Activated T-helper 9 cell treated with anti-CD3 and anti-CD28 coated beads, Interleukin-2, amount 50 U/mL, for 16 hours (primary cell): Measurements from ENCODE around the gene NSUN4.
"Not testable (repeated sequence)": the region's sequence is repeated elsewhere in the genome, so short reads cannot be mapped to it uniquely, and the experiment has no call there.

Experiments
- DNase-seq: peaks from one replicate; pipeline ENCODE4 v3.0.0-alpha.2; 2020; ENCODE audit warnings: low read depth

NSUN4 gene

DNA sequence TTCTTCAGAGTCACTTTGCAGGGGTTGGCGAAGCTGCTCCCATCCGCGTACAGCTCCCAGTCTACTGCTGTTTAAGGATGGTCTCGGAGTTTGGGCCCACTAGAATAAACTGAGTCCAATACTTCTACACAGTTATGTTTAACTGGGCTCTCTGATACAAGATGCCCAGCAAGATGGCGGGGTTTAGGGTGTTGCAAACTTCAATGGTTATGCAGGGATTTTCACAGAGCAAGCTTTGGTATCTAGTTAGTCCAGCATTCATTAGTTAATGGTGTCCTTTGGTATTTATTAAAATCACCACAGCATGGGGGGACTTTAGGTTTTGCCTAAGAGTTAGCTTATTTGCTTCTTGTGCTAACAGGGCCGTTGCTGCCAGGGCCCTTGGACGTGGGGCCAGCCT lies 12.4 kb upstream of the NSUN4 start:
- DNase-seq = not testable (repeated sequence)

DNA sequence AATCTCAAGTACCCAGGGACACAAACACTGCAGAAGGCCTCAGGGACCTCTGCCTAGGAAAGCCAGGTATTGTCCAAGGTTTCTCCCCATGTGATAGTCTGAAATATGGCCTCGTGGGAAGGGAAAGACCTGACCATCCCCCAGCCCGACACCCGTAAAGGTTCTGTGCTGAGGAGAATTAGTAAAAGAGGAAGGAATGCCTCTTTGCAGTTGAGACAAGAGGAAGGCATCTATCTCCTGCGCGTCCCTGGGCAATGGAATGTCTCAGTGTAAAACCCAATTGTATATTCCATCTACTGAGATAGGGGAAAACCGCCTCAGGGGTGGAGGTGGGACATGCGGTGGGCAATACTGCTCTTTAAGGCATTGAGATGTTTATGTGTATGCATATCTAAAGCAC lies 10.8 kb upstream of the NSUN4 start:
- DNase-seq = not testable (repeated sequence)

DNA sequence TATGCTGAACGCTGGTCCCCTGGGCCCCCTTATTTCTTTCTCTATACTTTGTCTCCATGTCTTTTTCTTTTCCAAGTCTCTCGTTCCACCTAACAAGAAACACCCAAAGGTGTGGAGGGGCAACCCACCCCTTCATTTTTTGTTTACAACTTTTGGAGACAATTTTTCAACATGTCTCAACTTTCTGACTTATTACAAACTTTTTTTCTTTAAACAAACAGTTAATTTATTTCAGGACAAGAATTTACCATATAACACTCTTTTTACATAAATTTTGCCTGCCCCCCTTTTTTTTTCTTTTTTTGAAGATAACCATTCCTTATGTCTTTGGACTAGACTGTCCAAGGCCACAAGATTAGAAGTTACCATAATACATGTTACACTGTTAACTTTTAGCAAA lies 10.2 kb upstream of the NSUN4 start:
- not testable (repeated sequence) for DNase-seq

DNA sequence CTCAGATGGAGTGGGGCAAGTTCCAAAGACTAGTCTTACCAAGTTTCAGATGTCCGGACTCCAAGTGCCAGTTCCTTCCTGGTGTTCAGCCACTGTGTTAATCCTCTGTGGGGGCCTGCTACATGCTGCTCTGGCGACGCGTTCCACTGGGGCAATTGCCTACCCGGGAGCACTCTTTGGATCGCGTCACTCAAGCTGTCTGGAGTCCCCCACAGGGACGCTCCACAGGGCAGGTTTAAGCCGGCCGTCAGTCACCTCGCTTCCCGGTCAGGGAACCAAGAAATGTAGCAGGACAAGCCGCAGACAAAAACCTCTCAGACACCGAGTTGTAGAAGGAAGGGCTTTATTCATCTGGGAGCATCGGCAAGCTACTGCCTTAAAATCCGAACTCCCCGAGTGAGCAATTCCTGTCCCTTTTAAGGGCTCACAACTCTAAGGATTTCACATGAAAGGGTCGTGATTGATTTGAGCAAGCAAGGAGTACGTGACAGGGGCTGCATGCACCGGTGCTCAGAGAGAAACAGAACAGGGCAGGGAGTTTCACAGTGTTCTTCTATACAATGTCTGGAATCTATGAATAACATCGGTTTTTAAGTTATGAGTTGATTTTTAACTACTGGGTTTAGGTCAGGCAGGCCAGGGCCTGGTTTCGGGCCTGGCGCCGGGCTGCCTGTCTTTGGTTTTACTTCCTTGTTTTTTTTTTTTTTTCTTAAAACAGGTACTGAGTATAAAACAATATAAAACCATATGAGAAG lies 8.6 kb upstream of the NSUN4 start:
- not testable (repeated sequence) for DNase-seq

DNA sequence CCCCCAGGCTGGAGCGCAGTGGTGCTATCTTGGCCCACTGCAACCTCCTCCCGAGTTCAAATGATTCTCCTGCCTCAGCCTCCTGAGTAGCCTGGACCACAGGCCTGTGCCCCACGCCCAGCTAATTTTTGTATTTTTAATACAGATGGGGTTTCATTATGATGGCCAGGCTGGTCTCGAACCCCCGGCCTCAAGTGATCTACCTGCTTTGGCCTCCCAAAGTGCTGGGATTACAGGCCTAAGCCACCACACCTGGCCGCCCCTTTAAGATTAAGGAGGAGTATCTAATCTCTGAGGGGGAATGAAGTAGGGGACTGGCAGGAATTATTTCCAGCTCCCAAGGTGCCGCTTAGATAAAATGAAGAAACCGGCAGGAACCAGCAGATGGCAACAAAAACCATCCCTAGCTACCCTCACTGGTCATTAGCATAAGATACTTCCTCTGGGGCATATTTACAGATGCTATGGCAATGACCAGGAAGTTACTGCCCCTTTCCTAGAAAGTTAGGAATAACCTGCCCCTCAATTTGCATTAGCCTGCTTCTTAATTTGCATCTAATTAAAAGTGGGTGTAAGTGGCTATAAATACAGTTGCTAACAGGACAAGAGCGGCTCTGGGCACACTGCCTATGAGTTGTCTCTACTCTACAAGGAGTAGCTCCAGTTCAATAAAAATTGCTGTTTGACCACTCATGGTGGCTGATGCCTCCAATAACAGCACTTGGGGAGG lies 7.1 kb upstream of the NSUN4 start:
- DNase-seq = no peak

DNA sequence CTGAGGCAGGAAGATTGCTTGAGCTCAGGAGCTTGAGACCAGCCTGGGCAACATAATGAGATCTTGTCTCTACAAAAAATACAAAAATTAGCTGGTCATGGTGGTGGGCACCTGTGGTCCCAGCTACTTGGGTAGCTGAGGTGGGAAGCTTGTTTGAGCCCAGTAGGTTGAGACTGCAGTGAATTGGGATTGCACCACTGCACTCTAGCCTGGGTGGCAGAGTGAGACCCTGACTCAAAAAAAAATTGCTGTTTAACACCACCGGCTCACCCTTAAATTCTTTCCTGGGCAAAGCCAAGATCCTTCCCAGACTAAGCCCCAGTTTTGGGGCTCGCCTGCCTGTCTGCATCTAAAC lies 6.6 kb upstream of the NSUN4 start:
- DNase-seq = no peak

DNA sequence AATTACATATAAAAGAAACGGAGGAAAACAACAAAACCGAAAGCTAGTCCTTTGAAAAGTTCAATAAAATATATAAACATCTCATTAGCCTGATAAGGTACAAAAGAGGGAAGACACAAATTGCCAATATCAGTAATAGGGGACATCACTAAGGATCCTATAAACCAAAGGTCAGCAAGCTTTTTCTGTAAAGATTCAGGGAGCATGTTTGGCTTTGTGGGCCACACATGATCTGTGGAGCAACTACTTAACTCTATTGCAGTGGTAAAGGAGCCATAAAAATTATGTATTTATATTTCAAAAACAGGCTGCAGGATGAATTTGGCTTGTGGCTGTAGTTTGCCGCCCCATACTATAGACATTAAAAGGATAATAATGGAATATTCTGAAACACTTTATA lies 5.5 kb upstream of the NSUN4 start:
- no peak for DNase-seq

DNA sequence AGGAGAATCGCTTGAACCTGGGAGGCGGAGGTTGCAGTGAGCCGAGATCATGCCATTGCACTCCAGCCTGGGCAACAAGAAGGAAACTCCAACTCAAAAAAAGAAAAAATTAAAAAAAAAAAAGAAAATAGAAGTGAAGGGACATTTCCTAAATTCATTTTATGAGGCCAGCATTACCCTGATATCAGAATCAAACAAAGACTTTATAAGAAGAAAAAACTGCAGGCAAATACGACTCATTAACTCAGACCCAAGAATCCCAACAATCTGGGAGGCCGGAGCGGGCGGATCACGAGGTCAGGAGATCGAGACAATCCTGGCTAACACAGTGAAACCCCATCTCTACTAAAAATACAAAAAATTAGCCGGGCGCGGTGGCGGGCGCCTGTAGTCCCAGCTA lies 3.2 kb upstream of the NSUN4 start:
- DNase-seq = not testable (repeated sequence)

DNA sequence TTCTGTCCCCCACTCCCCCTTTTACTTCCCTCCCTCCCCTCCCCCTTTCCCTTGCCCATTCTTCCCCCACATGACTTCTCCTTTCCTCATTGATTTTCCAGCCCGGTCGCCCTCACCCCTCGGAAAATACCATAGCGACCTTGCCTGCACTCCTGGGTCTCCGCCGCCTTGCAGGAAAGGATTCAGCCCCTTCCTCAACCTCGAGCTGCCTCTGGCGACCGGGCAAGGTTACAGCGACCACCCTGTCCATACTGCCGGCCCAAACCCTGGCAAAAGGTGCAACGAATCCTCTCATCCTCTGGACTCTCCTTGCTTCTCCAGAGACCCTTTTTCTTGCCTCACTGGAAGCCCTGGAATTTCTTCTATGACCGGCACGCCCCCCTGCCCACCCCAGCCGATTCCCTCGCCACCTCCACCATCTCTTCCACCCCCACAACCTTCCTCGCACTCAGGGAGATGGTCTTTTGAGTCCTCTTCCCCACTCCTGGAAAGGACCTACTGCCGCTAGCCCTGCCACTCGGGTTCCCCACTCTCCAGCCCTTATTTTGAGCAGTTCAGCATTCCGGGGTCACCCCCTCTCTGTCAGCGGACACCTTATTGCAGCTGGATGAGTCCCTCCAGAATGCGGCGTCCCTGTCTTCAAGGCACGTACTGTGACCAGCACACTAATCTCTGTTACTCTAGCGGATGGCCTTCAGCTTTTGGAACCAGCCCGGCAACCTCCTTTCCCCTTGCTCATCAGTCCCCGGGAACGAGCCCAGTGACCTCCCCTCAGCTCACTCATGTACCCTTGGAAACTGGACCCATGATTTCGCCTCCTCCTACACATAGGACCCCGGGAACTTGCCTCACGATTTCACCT lies 846 bp downstream of the NSUN4 start:
- DNase-seq = no peak

DNA sequence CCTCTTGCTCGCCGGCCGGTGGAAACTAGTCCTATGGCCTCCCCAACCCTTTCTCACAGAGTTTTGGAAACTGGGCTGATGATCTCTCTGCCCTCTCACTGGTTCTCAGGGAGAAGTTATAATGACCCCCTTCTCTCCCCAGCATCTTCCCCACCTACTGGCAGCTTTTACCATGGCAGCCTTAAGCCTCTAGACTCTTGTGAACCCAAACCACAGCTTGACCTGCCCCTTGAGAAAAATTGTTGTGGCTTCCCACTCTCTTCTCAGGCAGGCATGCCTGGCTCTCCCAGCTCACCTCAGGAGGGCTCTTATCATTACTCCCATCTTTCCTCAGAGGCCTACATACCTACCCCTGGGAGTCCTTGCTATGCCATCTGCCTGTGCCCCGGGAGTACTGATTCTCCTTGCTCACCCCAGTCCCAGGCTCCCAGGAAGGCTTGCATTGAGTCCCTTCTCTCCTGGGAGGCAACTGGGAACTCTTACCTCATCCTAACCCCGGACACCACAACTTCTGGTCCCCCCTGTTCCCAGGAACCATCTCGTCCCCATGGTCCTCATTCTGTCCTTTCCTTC lies 1.6 kb downstream of the NSUN4 start:
- DNase-seq = no peak

DNA sequence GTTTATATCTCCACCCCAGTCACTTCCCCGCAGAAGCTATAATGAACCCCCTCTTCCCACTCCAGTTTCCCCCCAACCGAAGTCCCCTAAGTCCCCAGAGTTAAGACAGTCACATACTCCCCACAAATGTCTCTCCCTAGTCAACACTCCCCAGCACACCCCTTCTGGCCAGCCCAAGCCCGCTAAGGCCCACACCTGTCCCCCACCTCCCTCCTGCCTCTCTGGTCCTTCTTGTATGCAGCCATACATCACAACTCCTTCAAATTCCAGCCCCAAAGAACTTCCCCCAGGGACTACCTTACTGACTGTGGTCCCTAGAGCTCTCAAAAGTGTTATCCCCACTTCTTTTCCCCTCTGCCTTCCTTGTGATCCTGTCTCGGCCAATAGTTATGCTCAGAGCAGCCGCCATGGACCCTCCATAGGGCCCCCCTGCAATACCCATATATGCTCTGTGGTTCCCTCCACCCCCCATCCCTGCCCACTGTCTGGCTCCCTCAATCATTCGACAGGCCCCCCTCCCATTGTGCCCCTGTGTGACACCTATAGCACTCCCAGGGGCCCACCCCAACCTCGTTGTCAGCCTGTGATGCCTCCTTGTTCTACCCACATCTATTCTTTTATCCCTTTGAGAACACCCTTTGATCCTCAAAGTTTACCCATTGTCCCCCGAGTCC lies 2.2 kb downstream of the NSUN4 start:
- DNase-seq = no peak

DNA sequence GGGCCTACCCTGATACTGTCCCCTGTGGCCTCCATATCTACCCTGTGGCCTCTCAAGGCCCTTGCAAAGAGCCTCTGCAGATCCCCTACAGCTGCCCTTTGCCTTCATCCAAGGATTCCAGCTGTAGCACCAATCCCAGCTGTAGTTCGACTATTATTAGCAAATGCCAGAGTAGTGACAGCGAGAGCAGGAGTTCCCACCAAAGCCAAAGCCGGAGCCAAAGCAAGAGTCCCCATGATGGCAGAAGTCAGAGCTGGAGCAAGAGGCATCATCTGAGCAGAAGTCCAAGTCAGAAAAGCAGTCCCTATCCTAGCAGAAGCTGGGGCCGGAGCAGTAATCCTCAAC lies 2.7 kb downstream of the NSUN4 start:
- DNase-seq = no peak

DNA sequence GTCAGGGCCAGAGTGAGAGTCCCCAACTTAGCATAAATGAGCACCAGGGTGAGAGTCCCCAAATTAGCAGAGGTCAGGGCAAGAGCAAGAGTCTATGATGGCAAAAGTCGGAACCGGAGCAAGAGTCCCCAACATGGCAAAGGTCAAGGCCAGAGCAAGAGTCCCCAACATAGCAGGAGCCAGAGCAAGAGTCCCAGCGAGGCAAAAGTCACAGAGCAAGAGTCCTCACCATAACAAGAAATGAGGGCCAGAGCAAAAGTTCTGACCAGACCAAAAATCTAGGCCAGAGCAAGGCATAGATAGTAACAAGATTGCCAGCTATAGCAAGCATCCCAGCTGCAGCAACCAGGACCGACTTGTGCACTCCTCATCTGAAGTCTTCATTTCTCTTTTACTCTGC lies 3.1 kb downstream of the NSUN4 start:
- DNase-seq = no peak

DNA sequence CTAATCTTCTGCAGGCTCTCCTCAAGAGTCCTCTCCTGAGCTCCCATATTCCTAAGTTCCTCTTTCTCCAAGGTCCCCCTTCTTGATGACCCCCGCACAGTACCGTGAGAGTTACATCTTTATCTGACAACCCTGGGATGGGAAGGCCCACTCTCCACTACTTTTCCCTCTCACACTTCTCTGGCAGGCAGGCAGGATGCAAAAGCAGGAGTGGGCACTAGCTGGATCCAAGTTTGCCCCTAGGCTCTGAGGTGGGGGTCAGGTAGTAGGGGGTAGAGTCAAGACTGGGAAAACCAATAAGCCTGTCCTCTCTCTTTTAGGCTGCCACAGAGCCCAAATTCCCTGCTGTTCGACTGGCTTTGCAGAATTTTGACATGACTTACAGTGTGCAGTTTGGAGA lies 3.9 kb downstream of the NSUN4 start:
- DNase-seq = no peak

DNA sequence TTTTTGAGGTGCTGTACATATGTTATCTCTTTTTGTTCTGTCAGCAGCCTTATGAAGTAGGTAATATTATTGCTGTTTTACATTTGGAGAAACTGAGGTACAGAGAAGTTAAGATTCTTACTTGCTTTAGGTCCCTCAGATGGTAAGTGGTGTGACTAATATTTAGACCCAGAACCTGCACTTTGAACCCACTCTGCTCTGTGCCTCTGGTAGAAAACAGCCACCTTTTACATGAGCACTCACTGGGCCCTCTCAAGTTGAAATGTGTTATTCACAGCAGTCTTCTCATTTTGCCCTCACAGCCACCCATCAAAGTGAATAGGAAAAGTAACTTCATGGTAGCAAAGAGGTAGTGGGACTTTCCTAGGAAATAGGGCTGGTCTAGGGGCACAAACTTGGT lies 4.7 kb downstream of the NSUN4 start:
- no peak for DNase-seq

DNA sequence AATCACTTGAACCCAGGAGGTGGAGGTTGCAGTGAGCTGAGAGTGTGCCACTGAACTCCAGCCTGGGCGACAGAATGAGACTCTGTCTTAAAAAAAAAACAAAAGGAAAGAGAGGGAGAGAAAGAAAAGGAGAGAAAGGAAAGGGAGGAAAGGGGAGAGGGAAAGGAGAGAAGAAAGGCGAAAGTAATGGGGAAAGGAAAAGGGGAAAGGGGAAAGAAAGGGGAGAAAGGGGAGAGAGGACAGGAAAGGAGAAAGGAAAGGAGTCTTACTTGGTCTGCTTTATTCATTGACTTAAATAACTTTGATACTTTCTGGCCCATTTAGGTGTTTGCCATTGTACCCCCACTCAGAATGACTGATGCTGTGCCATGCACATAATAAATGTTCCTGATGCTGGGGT lies 11.8 kb downstream of the NSUN4 start:
- no peak for DNase-seq

DNA sequence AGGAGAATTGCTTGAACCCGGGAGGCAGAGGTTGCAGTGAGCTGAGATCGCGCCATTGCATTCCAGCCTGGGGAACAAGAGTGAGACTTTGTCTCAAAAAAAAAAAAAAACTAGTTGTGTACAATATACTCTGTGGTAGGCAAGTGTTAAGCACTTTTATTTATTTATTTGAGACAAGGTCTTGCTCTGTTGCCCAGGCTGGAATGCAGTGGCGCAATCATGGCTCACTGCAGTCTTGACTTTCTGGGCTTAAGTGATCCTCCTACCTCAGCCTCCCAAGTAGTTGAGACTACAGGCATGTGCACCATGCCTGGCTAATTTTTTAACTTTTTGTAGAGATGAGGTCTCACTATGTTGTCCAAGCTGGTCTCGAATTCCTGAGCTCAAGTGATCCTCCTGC lies 15.3 kb downstream of the NSUN4 start:
- DNase-seq = not testable (repeated sequence)

DNA sequence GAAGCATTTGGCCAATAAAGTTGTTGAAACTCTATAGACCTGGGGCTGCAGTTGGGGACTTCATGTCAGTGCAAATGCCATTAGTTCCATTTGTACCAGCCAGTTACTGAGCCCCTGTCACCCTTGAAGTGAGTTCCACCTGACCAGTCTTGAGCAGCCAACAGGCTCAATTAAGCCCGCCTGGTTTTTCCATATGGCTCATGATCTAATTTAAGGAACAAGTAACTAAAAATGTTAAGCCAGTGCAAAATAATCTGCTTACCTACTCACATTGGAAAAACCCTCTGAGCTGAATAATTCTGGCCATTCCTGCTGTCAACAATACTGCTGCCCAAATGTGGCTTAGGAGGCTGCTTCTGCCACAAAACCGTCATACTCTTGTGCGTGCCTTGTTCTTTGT lies 21.6 kb downstream of the NSUN4 start:
- no peak for DNase-seq

DNA sequence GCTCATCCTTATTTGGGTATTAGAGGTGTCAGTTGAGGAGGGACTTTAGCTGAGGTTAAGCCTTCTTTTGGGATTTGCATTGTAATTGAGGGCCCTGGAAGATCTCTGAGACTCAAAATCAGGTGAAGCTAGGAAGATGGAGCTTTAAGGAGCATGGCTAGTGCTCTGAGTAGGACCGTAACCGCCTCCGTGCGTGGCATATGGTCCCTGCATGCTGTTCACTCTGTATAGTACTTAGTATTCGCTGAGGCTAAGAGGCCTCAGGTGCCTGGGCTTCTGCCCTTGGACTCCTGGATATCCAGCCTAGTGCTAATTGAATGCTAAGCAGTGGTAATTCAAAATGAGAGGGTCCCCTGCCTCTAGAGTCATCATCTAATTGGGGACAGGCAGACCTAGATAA lies 22.5 kb downstream of the NSUN4 start:
- no peak for DNase-seq

DNA sequence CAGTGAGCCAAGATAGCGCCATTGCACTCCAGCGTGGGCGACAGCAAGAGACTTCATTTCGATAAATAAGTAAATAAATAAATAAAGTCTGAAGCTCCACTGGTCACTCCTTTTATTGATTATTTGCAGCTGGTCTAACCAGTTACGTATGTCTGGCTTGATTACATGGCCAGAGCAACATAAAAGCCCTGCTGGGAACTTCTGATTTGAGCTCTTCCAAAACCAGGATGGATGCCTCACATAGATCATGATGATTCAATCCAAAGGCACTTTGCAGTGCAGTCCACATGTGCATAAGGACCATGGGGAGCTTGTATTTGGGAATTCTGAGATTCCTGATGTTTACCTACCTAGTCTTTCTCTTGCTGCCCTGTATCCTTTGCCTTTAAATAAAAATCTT lies 24.0 kb downstream of the NSUN4 start:
- DNase-seq = no peak

DNA sequence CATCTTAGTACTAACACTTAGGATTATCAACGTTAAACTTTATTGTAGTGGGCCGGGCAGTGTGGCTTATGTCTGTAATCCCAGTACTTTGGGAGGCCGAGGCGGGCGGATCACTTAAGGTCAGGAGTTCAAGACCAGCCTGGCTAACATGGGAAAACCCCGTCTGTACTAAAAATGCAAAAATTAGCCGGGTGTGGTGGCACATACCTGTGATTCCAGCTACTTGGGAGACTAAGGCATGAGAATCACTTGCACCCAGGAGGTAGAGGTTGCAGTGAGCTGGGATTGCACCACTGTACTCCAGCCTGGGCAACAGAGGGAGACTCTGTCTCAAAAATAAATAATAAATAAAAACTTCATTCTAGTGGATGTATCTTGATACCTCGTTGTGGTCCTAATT lies 25.2 kb downstream of the NSUN4 start:
- DNase-seq = not testable (repeated sequence)

DNA sequence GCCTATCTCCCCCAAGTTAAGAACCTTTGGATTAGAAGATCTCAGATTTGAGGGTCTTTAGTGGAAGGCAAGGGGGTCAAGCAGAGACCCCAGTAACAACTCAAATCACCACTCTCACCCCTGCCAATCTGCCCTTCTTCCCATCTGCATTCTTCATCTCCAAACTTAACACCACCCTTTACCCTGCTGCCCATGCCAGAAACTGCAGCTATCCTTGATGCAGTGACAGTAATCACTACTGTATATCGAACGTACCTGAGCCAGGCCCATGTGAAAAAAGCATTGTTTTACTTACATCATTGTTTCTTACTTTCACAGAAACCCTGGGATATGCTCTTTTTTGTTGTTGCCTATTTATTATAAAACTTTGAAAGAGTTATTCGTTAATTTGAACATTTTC lies 26.5 kb downstream of the NSUN4 start:
- DNase-seq = no peak
